ENCODE data around the gene IVL. TPM values are rescaled to one million over a fixed set of nuclear protein-coding genes. Genes with fewer than 3 reads are reported as not detected.

IVL gene
- total RNA-seq, 2 donors from 2014 or later: 0.46 to 0.57 TPM

- Histone ChIP-seq H3K27me3 (replicated peaks; ENCODE audit: insufficient read depth) (no peaks in the 10 kb centered on the region), H3K27ac (no peak overlapping the region), H3K36me3 (no peaks in the 10 kb centered on the region), H3K4me1 (replicated peaks) (no peaks in the 10 kb centered on the region), H3K4me3 (no peak overlapping the region), H3K9me3 (no peaks in the 10 kb centered on the region)
- TF ChIP-seq POLR2A (IDR thresholded peaks at IDR 0.05): no peak
- no peak for TF ChIP-seq CTCF (IDR thresholded peaks at IDR 0.05)
- TF ChIP-seq POLR2AphosphoS5 (IDR thresholded peaks at IDR 0.05): no peak
- intact Hi-C loops (cut with DNase I): no loop called here
- DNase-seq (ENCODE audit: low spot score): no peak
- 70% methylated on average over 2 of the region's 2 CpGs for WGBS
Measured at GRCh38 chr1:152866321-152866720, 42.0 kb upstream of the IVL start.

- 34% methylated on average over 9 of the region's 9 CpGs for WGBS
- intact Hi-C loops (cut with DNase I): loop anchor here (2.0 kb wide), 1 partner anchor 353 kb away; no protein-coding TSS in a partner anchor
Measured at GRCh38 chr1:152869808-152870419, 38.4 kb upstream of the IVL start.

GRCh38 chr1:152870831-152871730 is 37.3 kb upstream of the IVL start:
- Histone ChIP-seq H3K9me3 (no peaks in the 10 kb centered on the region), H3K27me3 (replicated peaks; ENCODE audit: insufficient read depth) (no peaks in the 10 kb centered on the region), H3K4me1 (replicated peaks) (no peaks in the 10 kb centered on the region), H3K36me3 (no peaks in the 10 kb centered on the region), H3K4me3 (no peak overlapping the region), H3K27ac (no peak overlapping the region)
- 51% methylated on average over 17 of the region's 17 CpGs for WGBS
- TF ChIP-seq CTCF (IDR thresholded peaks at IDR 0.05): peak in 2 of 4 experiments; percentile 5 to 6
- no peak for TF ChIP-seq POLR2A (IDR thresholded peaks at IDR 0.05)
- no peak for TF ChIP-seq POLR2AphosphoS5 (IDR thresholded peaks at IDR 0.05)
- intact Hi-C loops (cut with DNase I): loop anchor here (2.0 kb wide), 1 partner anchor 352 kb away; no protein-coding TSS in a partner anchor
- no peak for DNase-seq (ENCODE audit: low spot score)

More at GRCh38 chr1:152869808-152870419, 38.4 kb upstream of the IVL start:
- Histone ChIP-seq H3K4me1 (replicated peaks) (no peaks in the 10 kb centered on the region), H3K27me3 (replicated peaks; ENCODE audit: insufficient read depth) (no peaks in the 10 kb centered on the region), H3K27ac (no peak overlapping the region), H3K36me3 (no peaks in the 10 kb centered on the region), H3K9me3 (no peaks in the 10 kb centered on the region), H3K4me3 (no peak overlapping the region)
- TF ChIP-seq CTCF (IDR thresholded peaks at IDR 0.05): peak in 3 of 4 experiments; percentile 23 to 50 (median 35)
- TF ChIP-seq POLR2AphosphoS5 (IDR thresholded peaks at IDR 0.05): no peak
- no peak for TF ChIP-seq POLR2A (IDR thresholded peaks at IDR 0.05)
- peak; percentile 29 for DNase-seq (ENCODE audit: low spot score)

GRCh38 chr1:152871731-152872126 is 36.6 kb upstream of the IVL start:
- no peaks in the 10 kb centered on the region for H3K4me1 ChIP-seq (replicated peaks)
- H3K4me3 ChIP-seq: no peak overlapping the region
- intact Hi-C loops (cut with DNase I): loop anchor here (2.0 kb wide), 1 partner anchor 351 kb away; no protein-coding TSS in a partner anchor
- no peaks in the 10 kb centered on the region for H3K9me3 ChIP-seq
- H3K27me3 ChIP-seq (replicated peaks; ENCODE audit: insufficient read depth): no peaks in the 10 kb centered on the region
- no peak for TF ChIP-seq CTCF (IDR thresholded peaks at IDR 0.05)
- no peak for TF ChIP-seq POLR2A (IDR thresholded peaks at IDR 0.05)
- TF ChIP-seq POLR2AphosphoS5 (IDR thresholded peaks at IDR 0.05): no peak
- 85% methylated on average over 6 of the region's 6 CpGs for WGBS
- no peak overlapping the region for H3K27ac ChIP-seq
- DNase-seq (ENCODE audit: low spot score): no peak
- H3K36me3 ChIP-seq: no peaks in the 10 kb centered on the region
